HuH-7 (cell line): Measurements from ENCODE around the gene CYP3A5.
"Not testable (repeated sequence)": the region's sequence is repeated elsewhere in the genome, so short reads cannot be mapped to it uniquely, and the experiment has no call there.

ENCODE experiments used
- DNase-seq: peaks from one replicate; pipeline ENCODE4 v3.0.0; 2011; ENCODE audit warnings: low spot score

The CYP3A5 gene

GRCh38 chr7:99685871-99686608 is 6.2 kb upstream of the CYP3A5 start:
- DNase-seq = not testable (repeated sequence)

- DNase-seq = no peak
Measured at GRCh38 chr7:99685129-99685758, 5.4 kb upstream of the CYP3A5 start.

GRCh38 chr7:99679032-99679399 is 780 bp downstream of the CYP3A5 start:
- DNase-seq = peak; percentile 78

- no peak for DNase-seq
Measured at GRCh38 chr7:99677648-99678045, 2.1 kb downstream of the CYP3A5 start.

- DNase-seq = no peak
Measured at GRCh38 chr7:99677013-99677647, 2.7 kb downstream of the CYP3A5 start.

- DNase-seq = no peak
Measured at GRCh38 chr7:99674995-99675742, 4.6 kb downstream of the CYP3A5 start.

- DNase-seq = peak; percentile 45
Measured at GRCh38 chr7:99672573-99672972, 7.2 kb downstream of the CYP3A5 start.

GRCh38 chr7:99669782-99670181 is 10.0 kb downstream of the CYP3A5 start:
- DNase-seq = no peak

GRCh38 chr7:99668541-99668940 is 11.3 kb downstream of the CYP3A5 start:
- no peak for DNase-seq

- DNase-seq = no peak
Measured at GRCh38 chr7:99667179-99667578, 12.6 kb downstream of the CYP3A5 start.

GRCh38 chr7:99666013-99666395 is 13.8 kb downstream of the CYP3A5 start:
- no peak for DNase-seq

- no peak for DNase-seq
Measured at GRCh38 chr7:99665312-99666012, 14.3 kb downstream of the CYP3A5 start.

GRCh38 chr7:99657879-99658278 is 21.9 kb downstream of the CYP3A5 start:
- not testable (repeated sequence) for DNase-seq

GRCh38 chr7:99654626-99655025 is 25.2 kb downstream of the CYP3A5 start:
- DNase-seq = not testable (repeated sequence)

GRCh38 chr7:99653754-99654153 is 26.0 kb downstream of the CYP3A5 start:
- no peak for DNase-seq

GRCh38 chr7:99653269-99653668 is 26.5 kb downstream of the CYP3A5 start:
- not testable (repeated sequence) for DNase-seq

- no peak for DNase-seq
Measured at GRCh38 chr7:99652671-99653070, 27.1 kb downstream of the CYP3A5 start.

- no peak for DNase-seq
Measured at GRCh38 chr7:99651290-99651689, 28.5 kb downstream of the CYP3A5 start.

GRCh38 chr7:99648843-99649242 is 31.0 kb downstream of the CYP3A5 start:
- no peak for DNase-seq

- no peak for DNase-seq
Measured at GRCh38 chr7:99645590-99645989, 34.2 kb downstream of the CYP3A5 start.

GRCh38 chr7:99644431-99644830 is 35.4 kb downstream of the CYP3A5 start:
- no peak for DNase-seq

- no peak for DNase-seq
Measured at GRCh38 chr7:99643464-99643863, 36.3 kb downstream of the CYP3A5 start.
